Esophagus squamous epithelium (tissue), 5 donors: ENCODE results near the gene WNT9A. TPM values are rescaled to one million over a fixed set of nuclear protein-coding genes. Genes with fewer than 3 reads are reported as not detected.
A peak's percentile ranks its signal among the peaks of the same experiment; 100 is the strongest.

Source experiments
- DNase-seq: peaks from one replicate; lab custom pipeline; 2025; lab: John Stamatoyannopoulos, UW
- H3K27ac ChIP-seq, 4 donors: fragments of 200-600 bp; sonication (generic); one replicate each; pipeline ENCODE4 v1.5.1; 2016 to 2019; ENCODE audit warnings: mild to moderate bottlenecking in 1 of 4
- H3K27me3 ChIP-seq, 4 donors: fragments of 200-600 bp; sonication (generic); 1 replicate in 3 of 4; 2 replicates in 1 of 4; pipeline versions ENCODE4 v1.5.1 to v1.6.0; 2017 to 2021; ENCODE audit warnings: antibody characterized with exemption in 1 of 4
- H3K36me3 ChIP-seq, 3 donors: fragments of 200-600 bp; sonication (generic); one replicate each; pipeline ENCODE4 v1.5.1; 2016 to 2019
- H3K4me1 ChIP-seq, 3 donors: fragments of 200-600 bp; sonication (generic); one replicate each; pipeline ENCODE4 v1.5.1; 2017 to 2019
- H3K4me3 ChIP-seq, 4 donors: fragments of 200-600 bp; sonication (generic); 1 replicate in 3 of 4; 2 replicates in 1 of 4; pipeline ENCODE4 v1.5.1; 2016 to 2019; ENCODE audit warnings: mild to moderate bottlenecking in 2 of 4, moderate library complexity in 1 of 4
- H3K9me3 ChIP-seq, 3 donors: fragments of 200-600 bp; sonication (generic); one replicate each; pipeline ENCODE4 v1.5.1; 2016 to 2019
- POLR2A ChIP-seq, 4 donors: fragments of 450-650 bp; IDR thresholded peaks; one replicate each; pipeline ENCODE4 v1.6.1; 2017; ENCODE audit warnings: antibody characterized with exemption in 4 of 4, mild to moderate bottlenecking in 4 of 4, moderate library complexity in 3 of 4
- WGBS, 2 donors: methylation state at CpG; one replicate each; pipeline ENCODE4 v1.1.5; 2018; 5-methylcytosine and 5-hydroxymethylcytosine counted together
- intact Hi-C: fragments of 100-400 bp; cut with DNase I; formaldehyde crosslinking; loops from one replicate; pipeline ENCODE4 v1.15.0; 2022
- total RNA-seq, 4 donors: library from RNA; depleted of rRNA; stranded (reverse); fragments of >200 nt; gene quantifications; one replicate each; pipeline ENCODE4 v1.1.0, GENCODE V29; 2016
- TF ChIP-seq, protein P1 (sequence below), 6 experiments: fragments of 450-650 bp in 4 of 6; fragments of 200-600 bp in 2 of 6; sonication (generic) in 2 of 6; IDR thresholded peaks; one replicate each; pipeline ENCODE4 v1.5.1; 2016 to 2019; ENCODE audit warnings: antibody characterized with exemption in 6 of 6, mild to moderate bottlenecking in 4 of 6, moderate library complexity in 4 of 6
- donor health status: DM: yes; HTN: yes; CAD: no.

WNT9A gene
- total RNA-seq, 4 donors from 2014 or later, result 1.7 to 5.9 (median 2.8) TPM

DNA sequence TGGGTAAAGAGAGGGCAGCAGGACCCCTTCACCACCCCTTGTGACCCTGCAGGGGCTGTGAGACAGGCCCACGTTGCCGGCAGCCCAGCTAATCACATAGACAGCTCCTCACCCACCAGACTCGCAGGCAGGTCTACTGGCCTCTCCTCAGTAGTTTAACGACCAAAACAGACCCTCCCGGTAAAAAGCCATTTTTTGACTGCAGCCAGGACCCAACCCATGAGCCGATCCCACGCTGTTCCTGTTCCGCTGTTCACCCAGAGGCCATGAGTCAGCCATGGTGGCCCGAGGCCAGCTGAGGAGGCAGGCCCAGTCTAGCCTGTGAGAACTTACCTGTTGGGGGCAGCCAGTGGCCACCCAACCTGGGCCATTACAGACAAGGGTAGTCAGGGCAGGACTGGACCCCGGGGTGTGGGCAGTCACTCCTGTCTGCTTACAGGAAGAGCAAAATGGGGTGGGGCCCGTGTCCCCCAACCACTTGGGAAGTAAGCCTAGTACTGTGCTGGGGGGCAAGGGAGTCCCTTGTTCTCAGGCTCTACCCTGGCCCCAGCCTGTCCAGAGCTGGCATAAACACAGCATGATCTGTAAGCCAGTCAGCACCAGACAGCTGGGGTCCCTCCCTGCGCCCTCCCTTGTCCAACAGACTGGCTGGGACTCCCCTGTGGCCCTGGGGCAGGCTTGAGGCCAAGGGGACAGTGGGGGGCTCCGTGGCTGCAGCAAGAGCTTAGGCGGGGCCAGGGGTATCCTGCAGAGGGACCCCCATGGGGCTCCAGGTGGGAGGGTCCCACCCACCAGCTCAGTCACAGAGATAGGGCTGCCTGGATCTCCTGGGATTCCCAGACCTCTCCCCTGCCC lies 61.9 kb downstream of the WNT9A start:
- no peaks in the 10 kb centered on the region for H3K9me3 ChIP-seq
- no peaks in the 10 kb centered on the region for H3K36me3 ChIP-seq
- TF ChIP-seq, protein P1, sequence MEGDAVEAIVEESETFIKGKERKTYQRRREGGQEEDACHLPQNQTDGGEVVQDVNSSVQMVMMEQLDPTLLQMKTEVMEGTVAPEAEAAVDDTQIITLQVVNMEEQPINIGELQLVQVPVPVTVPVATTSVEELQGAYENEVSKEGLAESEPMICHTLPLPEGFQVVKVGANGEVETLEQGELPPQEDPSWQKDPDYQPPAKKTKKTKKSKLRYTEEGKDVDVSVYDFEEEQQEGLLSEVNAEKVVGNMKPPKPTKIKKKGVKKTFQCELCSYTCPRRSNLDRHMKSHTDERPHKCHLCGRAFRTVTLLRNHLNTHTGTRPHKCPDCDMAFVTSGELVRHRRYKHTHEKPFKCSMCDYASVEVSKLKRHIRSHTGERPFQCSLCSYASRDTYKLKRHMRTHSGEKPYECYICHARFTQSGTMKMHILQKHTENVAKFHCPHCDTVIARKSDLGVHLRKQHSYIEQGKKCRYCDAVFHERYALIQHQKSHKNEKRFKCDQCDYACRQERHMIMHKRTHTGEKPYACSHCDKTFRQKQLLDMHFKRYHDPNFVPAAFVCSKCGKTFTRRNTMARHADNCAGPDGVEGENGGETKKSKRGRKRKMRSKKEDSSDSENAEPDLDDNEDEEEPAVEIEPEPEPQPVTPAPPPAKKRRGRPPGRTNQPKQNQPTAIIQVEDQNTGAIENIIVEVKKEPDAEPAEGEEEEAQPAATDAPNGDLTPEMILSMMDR (IDR thresholded peaks at IDR 0.05), result no peak
- no peak for TF ChIP-seq POLR2A (IDR thresholded peaks at IDR 0.05)
- intact Hi-C loops, result loop anchor here (5.0 to 10.0 kb wide), 2 partner anchors 99 to 121 kb away; no protein-coding TSS in a partner anchor
- H3K4me1 ChIP-seq, result peaks cover 27 to 56% (median 30%) of the 10 kb centered on the region in 3 donors
- DNase-seq, result no peak
- H3K27me3 ChIP-seq, result no peaks in the 10 kb centered on the region
- 0 to 35% methylated on average over 1 to 4 of the region's 14 CpGs for WGBS, 2 donors
- H3K27ac ChIP-seq, result peak overlapping the region; percentile 83 to 92 (median 88)
- H3K4me3 ChIP-seq, result peak overlapping the region in 3 of 4 donors; percentile 46 to 74 (median 56)

DNA sequence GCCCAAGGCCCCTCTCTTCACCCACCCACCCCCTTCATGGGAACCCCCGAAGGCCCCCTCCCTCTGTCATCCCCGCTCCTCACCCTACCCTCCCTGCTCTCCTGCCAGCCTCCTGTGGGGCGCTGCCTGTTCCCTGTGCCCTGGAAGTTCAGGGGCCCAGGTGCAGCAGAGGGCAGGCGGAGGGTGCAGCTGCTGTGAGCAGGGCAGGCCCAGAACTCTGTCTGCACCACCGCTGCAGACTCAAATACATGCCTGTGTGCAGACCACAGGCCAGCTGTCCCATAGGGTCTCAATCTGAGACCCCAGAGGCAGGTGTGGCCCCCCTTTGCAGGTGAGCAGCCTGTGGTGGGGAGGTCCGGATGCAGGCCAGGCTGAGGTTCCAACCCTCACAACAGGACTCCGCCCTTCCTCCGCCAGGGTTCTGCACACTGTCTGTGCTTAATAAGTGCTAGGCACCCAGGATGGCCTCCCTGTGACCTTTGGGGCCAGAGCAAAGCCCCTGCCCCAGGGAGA lies 62.5 kb downstream of the WNT9A start:
- DNase-seq, result no peak
- H3K27ac ChIP-seq, result peak overlapping the region; percentile 83 to 92 (median 88)
- no peaks in the 10 kb centered on the region for H3K27me3 ChIP-seq
- H3K4me3 ChIP-seq, result peak overlapping the region in 2 of 4 donors; percentile 15 to 74
- H3K9me3 ChIP-seq, result no peaks in the 10 kb centered on the region
- H3K36me3 ChIP-seq, result no peaks in the 10 kb centered on the region
- 40% methylated on average over 1 of the region's 8 CpGs; no CpG with 5 or more reads in 1 of the 2 donors for WGBS, 2 donors
- TF ChIP-seq POLR2A (IDR thresholded peaks at IDR 0.05), result no peak
- TF ChIP-seq, protein P1 (IDR thresholded peaks at IDR 0.05), result no peak
- H3K4me1 ChIP-seq, result peaks cover 27 to 56% (median 30%) of the 10 kb centered on the region in 3 donors
- intact Hi-C loops, result loop anchor here (5.0 to 10.0 kb wide), 2 partner anchors 98 to 120 kb away; no protein-coding TSS in a partner anchor

DNA sequence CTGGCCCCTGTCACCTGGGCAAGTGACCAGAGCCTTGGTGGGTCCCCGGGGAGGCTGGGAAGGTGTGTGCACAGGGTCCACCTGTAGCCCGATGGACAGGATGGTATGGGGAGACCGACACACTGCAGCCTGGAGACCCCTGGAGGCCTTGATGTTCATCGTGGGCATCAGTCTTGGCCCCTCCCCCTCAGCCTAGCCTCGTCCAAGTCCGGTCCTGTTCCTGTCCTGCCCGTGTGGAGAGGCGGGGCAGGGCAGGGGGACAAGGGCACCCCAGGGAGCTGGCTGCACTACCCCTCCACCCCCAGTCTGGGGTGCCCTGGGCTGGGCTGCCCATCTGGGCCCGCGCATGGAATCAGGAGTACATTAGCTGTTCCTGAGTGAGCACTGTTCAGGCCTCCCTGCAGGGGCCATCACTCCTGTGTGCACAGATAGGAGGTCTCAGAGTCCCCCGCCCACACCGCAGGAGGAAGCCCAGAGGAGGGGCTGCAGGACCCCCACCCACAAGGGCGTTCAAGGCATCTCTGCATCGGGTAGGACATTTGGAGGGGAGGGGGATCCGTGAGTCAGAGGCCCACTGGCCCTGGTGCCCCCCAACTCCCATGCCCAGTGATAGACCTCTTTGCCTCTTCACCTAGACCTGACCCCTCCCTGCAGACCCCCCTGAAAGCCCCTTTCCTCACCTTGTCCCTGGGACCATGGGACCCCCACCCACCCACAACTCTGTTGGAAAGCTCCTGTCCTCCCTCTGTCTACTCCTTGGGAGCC lies 63.2 kb downstream of the WNT9A start:
- peak overlapping the region in 3 of 4 donors; percentile 83 to 91 (median 86) for H3K27ac ChIP-seq
- no peak for DNase-seq
- 80 to 100% methylated on average over 2 of the region's 15 CpGs for WGBS, 2 donors
- no peaks in the 10 kb centered on the region for H3K27me3 ChIP-seq
- no peaks in the 10 kb centered on the region for H3K36me3 ChIP-seq
- H3K4me1 ChIP-seq, result peaks cover 27 to 56% (median 30%) of the 10 kb centered on the region in 3 donors
- H3K9me3 ChIP-seq, result no peaks in the 10 kb centered on the region
- intact Hi-C loops, result loop anchor here (5.0 to 10.0 kb wide), 2 partner anchors 97 to 120 kb away; no protein-coding TSS in a partner anchor
- no peak overlapping the region for H3K4me3 ChIP-seq
- no peak for TF ChIP-seq POLR2A (IDR thresholded peaks at IDR 0.05)
- TF ChIP-seq, protein P1 (IDR thresholded peaks at IDR 0.05), result no peak

DNA sequence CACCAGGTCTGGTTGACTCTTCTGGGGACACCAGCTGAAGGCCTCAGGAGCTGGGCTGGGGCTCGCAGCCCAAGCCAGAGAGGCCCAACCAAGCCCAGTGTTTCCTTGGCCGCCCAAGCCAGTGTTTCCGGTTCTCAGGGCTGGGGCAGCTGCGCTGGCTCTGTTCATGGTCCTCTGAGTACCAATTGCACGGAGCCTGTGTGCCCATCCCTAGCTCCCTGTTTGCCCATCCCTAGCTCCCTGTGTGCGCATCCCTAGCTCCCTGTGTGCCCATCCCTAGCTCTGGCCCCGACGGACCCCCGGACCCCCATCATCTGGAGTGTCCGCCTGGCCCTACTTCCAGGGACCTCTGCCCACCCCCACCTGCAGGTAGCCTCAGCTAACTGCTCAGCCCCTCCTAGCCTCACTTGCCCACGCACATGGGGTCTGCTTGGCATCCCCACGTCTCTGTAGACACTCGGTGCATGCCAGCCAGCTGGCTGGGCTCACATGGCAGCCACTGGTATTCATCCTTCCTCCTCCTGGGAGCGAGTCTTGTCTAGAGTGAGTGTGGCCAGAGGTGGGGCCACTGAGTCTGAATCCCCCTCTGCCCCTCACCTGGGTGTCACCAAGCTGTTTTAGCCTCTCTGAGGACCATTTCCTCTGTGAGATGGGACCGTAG lies 64.0 kb downstream of the WNT9A start:
- Histone ChIP-seq H3K4me1 (peaks cover 27 to 56% (median 30%) of the 10 kb centered on the region in 3 donors), H3K27me3 (no peaks in the 10 kb centered on the region), H3K27ac (peak overlapping the region in 1 of 4 donors; percentile 30), H3K4me3 (no peak overlapping the region), H3K36me3 (no peaks in the 10 kb centered on the region), H3K9me3 (no peaks in the 10 kb centered on the region)
- intact Hi-C loops, result loop anchor here (10.0 kb wide), 1 partner anchor 119 kb away; no protein-coding TSS in a partner anchor
- 91 to 93% methylated on average over 5 to 14 of the region's 15 CpGs for WGBS, 2 donors
- no peak for DNase-seq
- TF ChIP-seq, protein P1 (IDR thresholded peaks at IDR 0.05), result no peak
- TF ChIP-seq POLR2A (IDR thresholded peaks at IDR 0.05), result no peak
